Keratinocyte (primary cell): ENCODE measurements around the gene CD300C. TPM values are rescaled to one million over a fixed set of nuclear protein-coding genes. Genes with fewer than 3 reads are reported as not detected.

ENCODE experiments used
- DNase-seq: peaks from one replicate; pipeline ENCODE4 v3.0.0-alpha.2; 2011; ENCODE audit warnings: low read depth, missing footprints, low spot score
- FAIRE-seq: peaks from 2 replicates; lab custom pipeline; 2011; peaks lifted over from hg19 to GRCh38; lab: Jason Lieb, UNC
- H2AFZ ChIP-seq: 2 replicates; pipeline ENCODE4 v1.6.0; 2012; ENCODE audit warnings: low read length, control low read depth, inconsistent platforms; ENCODE audit not compliant: control insufficient read depth
- H3K27ac ChIP-seq: 2 replicates; pipeline ENCODE4 v1.5.1; 2011; ENCODE audit warnings: low read length; ENCODE audit not compliant: control insufficient read depth, insufficient read depth
- H3K27me3 ChIP-seq: 3 replicates; pipeline ENCODE4 v1.6.0; 2011; ENCODE audit warnings: low read length; ENCODE audit not compliant: control insufficient read depth, insufficient read depth; ENCODE audit errors: extremely low read depth
- H3K36me3 ChIP-seq, 2 experiments: 2 replicates in 1 of 2; 3 replicates in 1 of 2; pipeline ENCODE4 v1.5.1; 2011; ENCODE audit warnings: low read length in 2 of 2, mild to moderate bottlenecking in 1 of 2; ENCODE audit not compliant: control insufficient read depth in 2 of 2, insufficient read depth in 2 of 2; ENCODE audit errors: extremely low read depth in 1 of 2
- H3K4me1 ChIP-seq: 3 replicates; pipeline ENCODE4 v1.5.1; 2011; ENCODE audit warnings: low read length; ENCODE audit not compliant: control insufficient read depth, insufficient read depth; ENCODE audit errors: extremely low read depth
- H3K4me2 ChIP-seq: 3 replicates; pipeline ENCODE4 v1.6.0; 2011; ENCODE audit warnings: low read depth, low read length; ENCODE audit not compliant: control insufficient read depth, insufficient read depth; ENCODE audit errors: extremely low read depth
- H3K4me3 ChIP-seq, 3 experiments: fragments of 200-600 bp in 1 of 3; sonication (generic) in 1 of 3; 2 replicates in 2 of 3; 3 replicates in 1 of 3; pipeline ENCODE4 v1.5.1; 2011 to 2016; ENCODE audit warnings: low read length in 3 of 3, mild to moderate bottlenecking in 3 of 3, control low read depth in 2 of 3, inconsistent platforms in 1 of 3, low read depth in 1 of 3, mixed read lengths in 1 of 3, mixed run types in 1 of 3, moderate library complexity in 1 of 3; ENCODE audit not compliant: control insufficient read depth in 2 of 3, insufficient read depth in 2 of 3; ENCODE audit errors: extremely low read depth in 1 of 3
- H3K79me2 ChIP-seq: 2 replicates; pipeline ENCODE4 v1.6.0; 2012; ENCODE audit warnings: low read length; ENCODE audit not compliant: control insufficient read depth, insufficient read depth
- H3K9ac ChIP-seq: 3 replicates; pipeline ENCODE4 v1.6.0; 2011; ENCODE audit warnings: low read length; ENCODE audit not compliant: control insufficient read depth, insufficient read depth; ENCODE audit errors: extremely low read depth
- H3K9me1 ChIP-seq: 3 replicates; pipeline ENCODE4 v1.6.0; 2011; ENCODE audit warnings: low read length; ENCODE audit not compliant: control insufficient read depth, insufficient read depth; ENCODE audit errors: extremely low read depth
- H3K9me3 ChIP-seq: 2 replicates; pipeline ENCODE4 v1.5.1; 2012; ENCODE audit warnings: low read depth, low read length; ENCODE audit not compliant: control insufficient read depth
- H4K20me1 ChIP-seq: 3 replicates; pipeline ENCODE4 v1.6.0; 2011; ENCODE audit warnings: low read length; ENCODE audit not compliant: control insufficient read depth, insufficient read depth; ENCODE audit errors: extremely low read depth
- CTCF ChIP-seq, 3 experiments: IDR thresholded peaks in 1 of 3; conservative IDR thresholded peaks in 1 of 3; optimal IDR thresholded peaks in 1 of 3; 2 replicates in 2 of 3; 3 replicates in 1 of 3; pipeline versions ENCODE3 to v1.5.1; 2011; ENCODE audit warnings: low read length in 3 of 3, mild to moderate bottlenecking in 3 of 3, moderate library complexity in 2 of 3, control low read depth in 1 of 3, inconsistent platforms in 1 of 3; ENCODE audit not compliant: insufficient read depth in 2 of 3; ENCODE audit errors: extremely low read depth in 1 of 3
- EZH2 ChIP-seq: IDR thresholded peaks from one replicate; pipeline ENCODE4 v1.6.1; 2012; ENCODE audit warnings: inconsistent platforms, mild to moderate bottlenecking, low read length, moderate library complexity
- dilution Hi-C: fragments of 300-500 bp; cut with MboI; formaldehyde crosslinking; loops from one replicate; pipeline ENCODE4 v1.7.0; 2020; ENCODE audit warnings: low sequenced_read_pairs; ENCODE audit not compliant: extremely low pct_ligation_motif_present
- polyA plus RNA-seq, 5 experiments: library from polyadenylated mRNA; depleted of rRNA in 3 of 5; stranded (reverse) in 3 of 5; stranded (forward) in 1 of 5; unstranded in 1 of 5; fragments of >200 nt; gene quantifications; 1 replicate in 1 of 5; 2 replicates in 3 of 5; 3 replicates in 1 of 5; pipeline versions ENCODE4 v1.2.1 to v1.2.3, GENCODE V29; 2011 to 2012; ENCODE audit warnings: missing spikeins in 2 of 5, low read depth in 1 of 5, low replicate concordance in 1 of 5

The CD300C gene
- polyA plus RNA-seq, 1 donor (not counting 4 experiments of a cell fraction or from before 2014, with no cell fraction given): not detected

GRCh38 chr17:74493331-74493833, 52.5 kb downstream of the CD300C start:
- DNase-seq (no peak), FAIRE-seq (peak; percentile 87)
- H2AFZ ChIP-seq: no peak overlapping the region
- no peaks in the 10 kb centered on the region for H3K4me1 ChIP-seq
- H3K4me3 ChIP-seq: no peak overlapping the region
- H4K20me1 ChIP-seq: no peaks in the 10 kb centered on the region
- H3K36me3 ChIP-seq: no peaks in the 10 kb centered on the region
- no peaks in the 10 kb centered on the region for H3K79me2 ChIP-seq
- dilution Hi-C loops: no loop called here
- no peak overlapping the region for H3K9ac ChIP-seq
- H3K9me1 ChIP-seq: no peaks in the 10 kb centered on the region
- H3K27ac ChIP-seq: no peak overlapping the region
- H3K27me3 ChIP-seq: no peaks in the 10 kb centered on the region
- H3K9me3 ChIP-seq: no peaks in the 10 kb centered on the region
- H3K4me2 ChIP-seq: no peak overlapping the region
- TF ChIP-seq EZH2: no peak
- TF ChIP-seq CTCF (optimal IDR thresholded peaks at IDR 0.05 in 1 of 3, IDR thresholded peaks at IDR 0.05 in 1 of 3, conservative IDR thresholded peaks at IDR 0.05 in 1 of 3; ENCODE audit: extremely low read depth in 1 of 3, insufficient read depth in 2 of 3, low read length in 3 of 3): peak; percentile 85 to 97 (median 94)

GRCh38 chr17:74491626-74492025, 54.3 kb downstream of the CD300C start:
- H4K20me1 ChIP-seq: no peaks in the 10 kb centered on the region
- H3K4me3 ChIP-seq: no peak overlapping the region
- TF ChIP-seq CTCF (optimal IDR thresholded peaks at IDR 0.05 in 1 of 3, IDR thresholded peaks at IDR 0.05 in 1 of 3, conservative IDR thresholded peaks at IDR 0.05 in 1 of 3; ENCODE audit: extremely low read depth in 1 of 3, insufficient read depth in 2 of 3, low read length in 3 of 3) (no peak), EZH2 (no peak)
- no peak overlapping the region for H3K4me2 ChIP-seq
- dilution Hi-C loops: no loop called here
- no peaks in the 10 kb centered on the region for H3K27me3 ChIP-seq
- H3K27ac ChIP-seq: no peak overlapping the region
- no peaks in the 10 kb centered on the region for H3K4me1 ChIP-seq
- DNase-seq (no peak), FAIRE-seq (no peak)
- H2AFZ ChIP-seq: no peak overlapping the region
- H3K79me2 ChIP-seq: no peaks in the 10 kb centered on the region
- no peaks in the 10 kb centered on the region for H3K36me3 ChIP-seq
- H3K9me3 ChIP-seq: no peaks in the 10 kb centered on the region
- no peak overlapping the region for H3K9ac ChIP-seq
- no peaks in the 10 kb centered on the region for H3K9me1 ChIP-seq

Other genes starting within 250 kb of the CD300C start
- not detected in 3 replicates for gene KIF19, start 219.9 kb downstream of the CD300C start, polyA plus RNA-seq
- gene BTBD17, start 184.2 kb downstream of the CD300C start, polyA plus RNA-seq: not detected in 3 replicates
- not detected in 3 replicates for gene GPR142, start 178.6 kb downstream of the CD300C start, polyA plus RNA-seq
- gene GPRC5C, start 114.0 kb downstream of the CD300C start, polyA plus RNA-seq: 14.2 to 41.2 TPM (median 24.2 TPM) in 3 replicates
- 0.07 to 0.10 TPM in 2 of 3 replicates, not detected in the other for gene CD300A, start 79.5 kb downstream of the CD300C start, polyA plus RNA-seq
- gene CD300LB, start 14.6 kb downstream of the CD300C start, polyA plus RNA-seq: not detected in 3 replicates
- gene CD300H, start 21.4 kb upstream of the CD300C start, polyA plus RNA-seq: not detected in 3 replicates
- gene CD300LD, start 46.2 kb upstream of the CD300C start, polyA plus RNA-seq: not detected in 3 replicates
- not detected in 3 replicates for gene CD300E, start 77.6 kb upstream of the CD300C start, polyA plus RNA-seq
- gene CD300LF, start 166.8 kb upstream of the CD300C start, polyA plus RNA-seq: not detected in 3 replicates
- 0.03 to 0.09 TPM (median 0.05 TPM) in 3 replicates for gene RAB37, start 191.1 kb upstream of the CD300C start, polyA plus RNA-seq
- 30.6 to 48.8 TPM (median 45.6 TPM) in 3 replicates for gene NHERF1, start 202.5 kb upstream of the CD300C start, polyA plus RNA-seq
- 34.6 to 49.8 TPM (median 36.9 TPM) in 3 replicates for gene NAT9, start 230.2 kb upstream of the CD300C start, polyA plus RNA-seq